Measurements from ENCODE around the gene OR5A2. TPM values are rescaled to one million over a fixed set of nuclear protein-coding genes. Genes with fewer than 3 reads are reported as not detected.
A peak's percentile ranks its signal among the peaks of the same experiment; 100 is the strongest.
"Not testable (repeated sequence)": the region's sequence is repeated elsewhere in the genome, so short reads cannot be mapped to it uniquely, and the experiment has no call there.

Gene OR5A2
- total RNA-seq, 1 donor from 2014 or later, result not detected

- peak; percentile 73 to 87 for DNase-seq (ENCODE audit: low read depth in 2 of 2)
These were observed 32.0 kb downstream of the OR5A2 start for GRCh38 chr11:59394186-59394585.

GRCh38 chr11:59380263-59381059, 45.8 kb downstream of the OR5A2 start:
- DNase-seq (ENCODE audit: low read depth in 2 of 2), result no peak

GRCh38 chr11:59372324-59372723, 53.9 kb downstream of the OR5A2 start:
- not testable (repeated sequence) for DNase-seq (ENCODE audit: low read depth in 2 of 2)

- no peak for DNase-seq (ENCODE audit: low read depth in 2 of 2)
These were observed 57.8 kb downstream of the OR5A2 start for GRCh38 chr11:59368238-59369022.

Other genes with a start within 250 kb of the OR5A2 start
- not detected in 2 replicates for gene MPEG1, start 213.5 kb downstream of the OR5A2 start, total RNA-seq
- not detected in 2 replicates for gene OR5AN1, start 67.5 kb downstream of the OR5A2 start, total RNA-seq
- not detected in 2 replicates for gene OR5A1, start 10.1 kb upstream of the OR5A2 start, total RNA-seq
- not detected in 2 replicates for gene OR4D6, start 30.5 kb upstream of the OR5A2 start, total RNA-seq
- gene OR4D10, start 46.9 kb upstream of the OR5A2 start, total RNA-seq, result not detected in 2 replicates
- gene OR4D11, start 77.2 kb upstream of the OR5A2 start, total RNA-seq, result not detected in 2 replicates
- not detected in 2 replicates for gene OR4D9, start 85.1 kb upstream of the OR5A2 start, total RNA-seq
- gene OSBP, start 189.4 kb upstream of the OR5A2 start, total RNA-seq, result 37.1 and 62.6 TPM in 2 replicates
- 4.2 and 10.1 TPM in 2 replicates for gene PATL1, start 242.6 kb upstream of the OR5A2 start, total RNA-seq

Measured in dermis microvascular lymphatic vessel endothelial cell (primary cell).